Epithelial cell of prostate (primary cell): Measurements from ENCODE around the gene POLR2B.
"Not testable (repeated sequence)": the region's sequence is repeated elsewhere in the genome, so short reads cannot be mapped to it uniquely, and the experiment has no call there.

Experiments
- DNase-seq: peaks from one replicate; pipeline ENCODE4 v3.0.0-alpha.2; 2011; ENCODE audit warnings: low read depth, low spot score
- H3K27ac ChIP-seq: fragments of 450-650 bp; 2 replicates; pipeline ENCODE4 v1.5.1; 2017; ENCODE audit warnings: mild to moderate bottlenecking

The POLR2B gene

GRCh38 chr4:56978750-56979303 lies at the start of gene POLR2B:
TSS of gene POLR2B (plus strand) at chr4:56978896. CDS start at chr4:56978986, 90 bp downstream.
- DNase-seq: peak; percentile 73
- peak within 1 kb of the TSS; percentile 95 for H3K27ac ChIP-seq

- H3K27ac ChIP-seq: no peak overlapping the region
- DNase-seq: no peak
These were observed 48.1 kb upstream of the POLR2B start for GRCh38 chr4:56930638-56931037.

- H3K27ac ChIP-seq: no peak overlapping the region
- no peak for DNase-seq
These were observed 46.8 kb upstream of the POLR2B start for GRCh38 chr4:56931924-56932323.

DNA sequence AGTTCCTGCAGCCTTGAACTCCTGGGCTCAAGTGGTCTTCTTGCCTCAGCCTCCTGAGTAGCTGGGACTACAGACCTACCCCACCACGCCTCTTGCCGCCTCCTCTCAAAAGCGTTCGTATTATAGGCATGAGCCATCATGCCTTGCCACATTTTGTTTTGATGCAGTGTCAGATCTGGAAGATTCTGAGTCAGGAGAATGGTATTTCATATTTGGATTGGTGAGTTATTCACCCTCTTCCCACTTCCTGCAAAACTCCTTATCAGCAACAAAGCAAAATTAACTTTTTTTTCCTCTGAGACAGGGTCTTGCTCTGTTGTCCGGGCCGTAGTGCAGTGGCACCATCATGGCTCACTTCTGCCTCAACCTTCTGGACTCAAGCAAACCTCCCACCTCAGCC lies 41.4 kb upstream of the POLR2B start:
- peak; percentile 68 for DNase-seq
- H3K27ac ChIP-seq: peak overlapping the region; percentile 65

DNA sequence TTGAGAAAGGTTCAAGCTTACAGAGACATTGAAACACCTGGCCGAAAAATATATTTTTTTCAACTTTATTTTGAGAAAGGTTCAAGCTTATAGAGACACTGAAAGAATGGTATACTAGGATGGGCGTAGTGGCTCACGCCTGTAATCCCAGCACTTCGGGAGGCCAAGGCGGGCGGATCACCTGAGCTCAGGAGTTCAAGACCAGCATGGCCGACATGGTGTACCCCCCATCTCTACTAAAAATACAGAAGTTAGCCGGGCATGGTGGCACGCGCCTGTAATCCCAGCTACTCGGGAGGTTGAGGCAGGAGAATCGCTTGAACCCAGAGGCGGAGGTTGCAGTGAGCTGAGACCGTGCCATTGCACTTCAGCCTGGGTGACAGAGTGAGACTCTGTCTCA lies 38.9 kb upstream of the POLR2B start:
- H3K27ac ChIP-seq, DNase-seq: not testable (repeated sequence)

DNA sequence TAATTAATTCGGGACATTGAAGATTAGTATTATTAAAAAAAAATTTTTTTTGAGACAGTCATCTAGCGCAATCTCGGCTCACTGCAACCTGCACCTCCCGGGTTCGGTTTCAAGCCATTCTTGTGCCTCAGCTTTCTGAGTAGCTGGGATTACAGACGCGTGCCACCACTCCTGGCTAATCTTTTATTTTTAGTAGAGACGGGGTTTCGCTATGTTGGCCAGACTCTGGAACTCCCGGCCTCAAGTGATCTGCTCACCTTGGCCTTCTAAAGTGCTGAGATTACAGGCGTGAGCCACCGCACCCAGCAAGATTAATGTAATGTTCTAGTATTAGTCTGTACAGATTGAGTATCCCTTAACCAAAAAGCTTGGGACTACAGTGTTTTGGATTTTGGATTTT lies 38.3 kb upstream of the POLR2B start:
- no peak overlapping the region for H3K27ac ChIP-seq
- no peak for DNase-seq

DNA sequence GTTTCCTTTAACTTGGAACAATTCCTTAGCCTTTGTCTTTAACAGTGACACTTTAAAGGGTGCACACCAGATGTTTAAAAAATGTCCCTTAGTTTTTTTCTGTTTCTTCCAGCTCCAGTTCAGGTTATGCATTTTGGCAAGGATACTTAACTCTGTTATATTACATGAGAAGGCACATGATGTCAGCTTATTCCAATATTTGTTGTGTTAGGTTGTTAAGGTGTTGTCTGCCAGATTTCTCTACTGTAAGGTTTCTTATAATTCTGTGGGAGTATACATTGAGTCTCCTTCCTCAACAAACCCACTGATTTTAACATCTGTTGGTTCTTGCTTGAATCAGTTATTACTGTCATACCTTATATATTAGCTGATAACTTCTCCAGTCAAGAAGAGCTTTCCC lies 37.7 kb upstream of the POLR2B start:
- DNase-seq: no peak
- no peak overlapping the region for H3K27ac ChIP-seq

GRCh38 chr4:56941403-56941802 lies 37.3 kb upstream of the POLR2B start:
- H3K27ac ChIP-seq: no peak overlapping the region
- no peak for DNase-seq

GRCh38 chr4:56953680-56954520 lies 24.8 kb upstream of the POLR2B start:
- DNase-seq: no peak
- no peak overlapping the region for H3K27ac ChIP-seq

DNA sequence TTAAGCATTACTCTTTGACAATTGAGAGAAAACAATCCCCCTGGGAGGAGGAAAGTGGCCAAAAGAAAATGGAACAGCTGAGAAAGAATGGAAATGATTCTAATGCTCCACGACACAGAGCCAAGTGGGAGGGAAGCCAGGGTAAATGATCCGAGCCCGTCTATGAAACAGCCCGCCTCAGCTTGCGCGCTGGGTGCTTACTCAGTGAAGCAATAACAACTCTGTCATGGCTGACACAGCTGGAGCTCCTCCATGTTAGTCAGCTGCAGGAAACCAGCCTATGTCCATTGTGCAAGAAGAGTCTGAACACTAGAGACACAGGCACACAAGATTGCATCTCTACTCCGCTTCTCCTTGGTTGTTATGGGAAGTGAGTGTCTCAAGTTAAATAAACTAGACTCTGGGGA lies 20.6 kb upstream of the POLR2B start:
- DNase-seq: peak; percentile 86
- peak overlapping the region; percentile 69 for H3K27ac ChIP-seq

DNA sequence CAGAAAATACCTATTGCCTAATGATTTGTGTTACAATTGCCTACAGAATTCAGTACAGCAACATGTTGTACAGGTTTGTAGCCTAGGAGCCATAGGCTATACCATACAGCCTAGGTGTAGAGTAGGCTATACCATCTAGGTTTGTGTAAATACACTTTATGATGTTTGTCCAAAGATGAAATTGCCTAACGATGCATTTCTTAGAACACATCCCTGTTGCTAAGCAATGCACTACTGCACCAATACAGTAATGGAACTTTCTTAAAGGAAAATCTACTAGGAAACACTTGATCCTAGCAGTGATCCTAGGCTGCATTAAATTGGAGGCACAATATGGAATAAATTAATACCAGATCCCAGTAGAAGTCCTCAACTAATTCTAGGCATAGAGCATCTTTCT lies 19.6 kb upstream of the POLR2B start:
- peak overlapping the region; percentile 69 for H3K27ac ChIP-seq
- DNase-seq: no peak

- DNase-seq: no peak
- peak overlapping the region; percentile 15 for H3K27ac ChIP-seq
These were observed 17.6 kb upstream of the POLR2B start for GRCh38 chr4:56961107-56961500.

- no peak overlapping the region for H3K27ac ChIP-seq
- DNase-seq: no peak
These were observed 7.3 kb upstream of the POLR2B start for GRCh38 chr4:56971383-56971782.

- no peak overlapping the region for H3K27ac ChIP-seq
- no peak for DNase-seq
These were observed 6.3 kb upstream of the POLR2B start for GRCh38 chr4:56972389-56972788.

DNA sequence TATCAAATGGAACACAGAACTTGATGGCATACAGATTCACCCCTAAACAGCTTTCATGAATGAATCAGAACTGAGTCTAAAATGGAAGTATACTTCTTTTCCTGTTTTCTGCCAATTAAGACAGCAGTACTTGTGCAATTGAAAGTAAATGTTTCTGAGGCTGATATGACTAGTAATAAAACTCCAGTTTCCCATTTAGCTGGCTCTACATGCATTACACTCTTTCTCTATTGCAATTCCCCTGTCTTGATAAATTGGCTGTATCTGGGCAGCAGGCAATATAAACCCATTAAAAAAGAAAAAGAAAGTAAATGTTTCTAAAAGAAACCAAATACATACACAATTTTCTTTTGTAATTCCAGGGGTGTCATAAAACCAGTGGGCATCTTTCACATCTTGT lies 5.9 kb upstream of the POLR2B start:
- DNase-seq: no peak
- H3K27ac ChIP-seq: no peak overlapping the region

GRCh38 chr4:56973336-56973735 lies 5.4 kb upstream of the POLR2B start:
- no peak overlapping the region for H3K27ac ChIP-seq
- no peak for DNase-seq

DNA sequence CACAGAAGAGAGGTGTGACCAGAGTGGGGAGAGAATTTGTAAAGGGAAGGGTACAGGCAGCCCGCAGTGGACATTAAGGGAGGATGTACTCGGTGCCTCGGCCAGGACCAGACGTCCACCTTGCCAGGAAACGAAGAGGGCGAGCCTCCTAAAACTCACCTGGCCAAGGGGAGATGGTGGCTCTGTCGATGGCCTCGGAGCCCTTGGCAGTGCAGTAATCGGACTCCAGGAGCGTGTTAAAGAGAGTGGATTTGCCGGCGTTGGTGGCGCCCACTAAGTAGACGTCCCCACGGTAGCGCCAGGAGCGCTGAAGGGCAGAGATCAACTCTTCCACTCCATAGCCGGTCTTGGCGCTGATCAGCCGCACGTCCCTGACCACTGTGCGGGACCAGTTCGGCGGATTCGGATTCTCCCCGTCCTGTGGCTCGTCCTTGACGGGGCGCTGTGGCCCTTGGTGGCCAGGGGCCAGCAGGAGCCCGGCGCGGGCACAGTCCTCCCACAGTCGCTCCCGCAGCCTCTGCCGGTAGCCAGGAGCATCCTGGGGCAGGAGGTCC lies 2.3 kb upstream of the POLR2B start:
- no peak for DNase-seq
- H3K27ac ChIP-seq: peak overlapping the region; percentile 95

DNA sequence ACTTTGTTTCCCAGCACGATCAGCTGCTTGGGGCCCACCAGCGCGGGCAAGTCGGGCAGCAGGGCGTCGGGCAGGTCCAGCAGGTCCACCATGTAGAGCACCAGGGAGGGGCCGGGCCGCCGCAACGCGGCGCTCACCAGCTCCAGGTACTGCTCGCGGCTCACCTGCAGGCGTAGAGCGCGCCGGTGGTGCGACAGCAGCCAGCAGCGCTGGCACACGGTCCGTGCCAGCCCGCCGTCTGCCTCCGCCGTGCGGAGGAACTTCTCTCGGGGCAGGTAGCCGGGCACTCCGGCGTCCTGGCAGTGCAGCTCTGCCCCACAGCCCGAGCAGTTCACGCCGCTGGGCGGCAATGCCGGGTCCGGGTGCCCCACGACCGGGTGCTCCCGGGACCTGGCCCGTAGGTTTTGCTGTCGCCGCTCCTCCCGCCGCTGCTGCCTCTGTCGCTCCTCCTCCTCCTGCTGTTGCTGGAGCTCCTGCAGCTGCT lies 1.8 kb upstream of the POLR2B start:
- DNase-seq: peak; percentile 31
- peak overlapping the region; percentile 95 for H3K27ac ChIP-seq

DNA sequence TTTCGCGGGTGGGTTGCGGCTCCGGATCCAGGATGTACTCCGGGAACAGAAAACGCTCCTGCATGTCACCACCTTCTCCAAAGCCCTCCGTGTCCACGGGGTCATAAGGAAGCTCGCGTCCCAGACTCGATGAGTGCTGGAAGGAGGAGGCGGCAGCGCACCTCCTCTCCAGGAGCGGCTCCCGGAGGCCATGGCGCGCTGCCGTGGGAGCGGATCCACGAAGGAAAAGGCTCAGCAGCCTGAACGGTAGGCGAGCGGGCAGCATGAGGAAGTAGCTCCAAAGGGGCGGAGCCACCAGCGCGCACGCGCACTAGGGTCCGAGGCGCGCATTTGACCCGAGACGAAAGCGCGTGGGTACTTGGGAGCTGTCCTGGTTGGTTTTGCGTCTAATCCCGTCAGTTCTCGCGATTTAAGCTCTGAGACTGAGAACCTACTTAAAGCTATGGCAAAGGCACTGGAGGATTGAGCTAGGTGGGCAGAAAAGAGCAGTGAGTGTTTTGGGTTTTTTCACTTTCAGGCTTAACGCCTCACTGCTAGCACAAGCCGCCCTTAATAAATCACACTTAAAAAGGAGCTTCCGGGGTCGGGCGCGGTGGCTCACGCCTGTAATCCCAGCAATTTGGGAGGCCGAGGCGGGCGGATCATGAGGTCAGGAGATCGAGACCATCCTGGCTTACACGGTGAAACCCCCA lies 1.2 kb upstream of the POLR2B start, which contains the start of gene NOA1:
Gene NOA1, minus strand, starts transcription at position 286 of the 692 bp plus-strand sequence. Its CDS starts 21 bp downstream, at position 265.
- peak; percentile 96 for DNase-seq
- peak within 1 kb of the TSS; percentile 95 for H3K27ac ChIP-seq

- DNase-seq: no peak
- peak overlapping the region; percentile 95 for H3K27ac ChIP-seq
These were observed 851 bp downstream of the POLR2B start for GRCh38 chr4:56979421-56980072.
